ENCODE measurements around the gene DOCK3. TPM values are rescaled to one million over a fixed set of nuclear protein-coding genes. Genes with fewer than 3 reads are reported as not detected.
"Not testable (repeated sequence)": the region's sequence is repeated elsewhere in the genome, so short reads cannot be mapped to it uniquely, and the experiment has no call there.

DOCK3 gene
- total RNA-seq, 1 donor, result 0.36 TPM

DNA sequence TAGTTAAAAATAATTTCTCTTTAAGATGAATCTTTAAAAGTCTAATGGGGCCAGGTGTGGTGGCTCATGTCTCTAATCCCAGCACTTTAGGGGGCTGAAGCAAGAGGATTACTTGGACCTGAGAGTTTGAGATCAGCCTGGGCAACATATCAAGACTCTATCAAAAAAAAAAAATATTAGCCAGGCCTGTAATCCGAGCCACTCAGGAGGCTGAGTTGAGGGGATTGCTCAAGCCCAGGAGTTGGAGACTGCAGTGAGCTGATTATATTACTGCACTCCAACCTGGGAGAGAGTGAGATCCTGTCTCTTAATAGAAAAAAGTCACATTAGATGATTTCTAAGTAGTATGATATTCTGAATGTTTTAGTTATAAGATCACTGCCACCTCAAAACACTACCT is 388.3 kb downstream of the DOCK3 start:
- H4K20me1 ChIP-seq (ENCODE audit: insufficient read depth, low read length), result no peaks in the 10 kb centered on the region
- H3K36me3 ChIP-seq (ENCODE audit: insufficient read depth, low read length), result no peaks in the 10 kb centered on the region
- H3K79me2 ChIP-seq (ENCODE audit: insufficient read depth, low read length), result no peaks in the 10 kb centered on the region
- H3K4me2 ChIP-seq (ENCODE audit: insufficient read depth, low read length), result no peak overlapping the region
- no peaks in the 10 kb centered on the region for H3K27me3 ChIP-seq (ENCODE audit: insufficient read depth, low read length)
- H3K4me1 ChIP-seq (ENCODE audit: insufficient read depth, low read length), result no peaks in the 10 kb centered on the region
- no peak for DNase-seq (ENCODE audit: insufficient read length, low spot score, missing footprints)
- no peak overlapping the region for H3K27ac ChIP-seq (ENCODE audit: low read depth, low read length)
- TF ChIP-seq, protein P1, sequence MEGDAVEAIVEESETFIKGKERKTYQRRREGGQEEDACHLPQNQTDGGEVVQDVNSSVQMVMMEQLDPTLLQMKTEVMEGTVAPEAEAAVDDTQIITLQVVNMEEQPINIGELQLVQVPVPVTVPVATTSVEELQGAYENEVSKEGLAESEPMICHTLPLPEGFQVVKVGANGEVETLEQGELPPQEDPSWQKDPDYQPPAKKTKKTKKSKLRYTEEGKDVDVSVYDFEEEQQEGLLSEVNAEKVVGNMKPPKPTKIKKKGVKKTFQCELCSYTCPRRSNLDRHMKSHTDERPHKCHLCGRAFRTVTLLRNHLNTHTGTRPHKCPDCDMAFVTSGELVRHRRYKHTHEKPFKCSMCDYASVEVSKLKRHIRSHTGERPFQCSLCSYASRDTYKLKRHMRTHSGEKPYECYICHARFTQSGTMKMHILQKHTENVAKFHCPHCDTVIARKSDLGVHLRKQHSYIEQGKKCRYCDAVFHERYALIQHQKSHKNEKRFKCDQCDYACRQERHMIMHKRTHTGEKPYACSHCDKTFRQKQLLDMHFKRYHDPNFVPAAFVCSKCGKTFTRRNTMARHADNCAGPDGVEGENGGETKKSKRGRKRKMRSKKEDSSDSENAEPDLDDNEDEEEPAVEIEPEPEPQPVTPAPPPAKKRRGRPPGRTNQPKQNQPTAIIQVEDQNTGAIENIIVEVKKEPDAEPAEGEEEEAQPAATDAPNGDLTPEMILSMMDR (IDR thresholded peaks at IDR 0.05; ENCODE audit: extremely low read depth, low read depth, low read length), result no peak
- H3K9me3 ChIP-seq (ENCODE audit: low read depth, low read length), result no peaks in the 10 kb centered on the region
- H3K4me3 ChIP-seq (ENCODE audit: insufficient read depth, low read length), result no peak overlapping the region
- no peak overlapping the region for H2AFZ ChIP-seq (ENCODE audit: low read length)

DNA sequence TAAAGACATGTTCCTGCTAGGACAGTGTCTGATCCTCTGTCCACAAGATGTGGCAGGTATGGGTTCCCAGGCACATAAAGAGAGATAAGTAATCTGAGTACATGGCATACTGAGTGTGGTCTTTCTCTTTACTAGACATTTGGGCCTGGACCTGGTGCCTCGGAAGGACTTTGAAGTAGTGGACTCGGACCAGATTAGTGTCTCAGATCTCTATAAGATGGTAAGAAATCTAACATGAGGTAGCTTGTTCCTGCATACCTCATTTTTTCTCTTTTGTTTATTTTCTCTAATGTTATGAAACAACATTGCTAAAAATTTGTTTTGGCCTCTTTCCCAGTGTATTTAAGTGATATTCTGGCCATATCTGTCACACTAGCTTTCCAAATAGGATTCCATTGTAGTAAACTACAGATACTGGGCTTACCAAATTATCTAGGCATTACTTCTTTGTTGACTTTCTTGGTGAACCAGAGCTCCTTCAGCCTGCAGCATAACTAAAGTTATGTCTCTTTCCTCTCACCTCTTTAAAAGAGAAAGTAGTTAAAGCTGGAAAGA is 400.6 kb downstream of the DOCK3 start:
- TF ChIP-seq, protein P1 (IDR thresholded peaks at IDR 0.05; ENCODE audit: extremely low read depth, low read depth, low read length), result no peak

DNA sequence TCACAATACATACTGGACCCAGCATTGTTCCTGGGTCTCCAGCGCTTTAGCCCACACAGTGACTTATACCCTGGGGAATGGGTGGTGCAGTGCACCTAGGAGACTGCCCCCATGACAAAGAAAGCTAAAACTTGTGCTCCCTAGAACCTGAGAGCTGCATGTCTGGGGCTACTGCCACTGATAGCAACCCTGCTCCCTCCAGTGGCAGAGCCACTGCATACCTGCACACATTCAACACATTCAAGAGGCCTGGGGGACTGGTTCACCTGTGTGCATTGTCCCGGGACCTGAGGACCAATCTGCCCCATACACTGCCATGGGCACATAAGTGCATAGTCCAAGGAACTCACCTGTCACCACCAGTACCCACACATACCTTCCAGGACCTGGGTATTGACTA is 407.6 kb downstream of the DOCK3 start:
- Histone ChIP-seq H3K36me3 (ENCODE audit: insufficient read depth, low read length) (no peaks in the 10 kb centered on the region), H3K27me3 (ENCODE audit: insufficient read depth, low read length) (no peaks in the 10 kb centered on the region)
- TF ChIP-seq, protein P1 (IDR thresholded peaks at IDR 0.05; ENCODE audit: extremely low read depth, low read depth, low read length), result no peak

More for the DNA sequence above, 400.6 kb downstream of the DOCK3 start:
- Histone ChIP-seq H4K20me1 (ENCODE audit: insufficient read depth, low read length) (no peaks in the 10 kb centered on the region), H3K9me3 (ENCODE audit: low read depth, low read length) (no peaks in the 10 kb centered on the region), H3K27me3 (ENCODE audit: insufficient read depth, low read length) (no peaks in the 10 kb centered on the region), H3K79me2 (ENCODE audit: insufficient read depth, low read length) (no peaks in the 10 kb centered on the region), H3K4me3 (ENCODE audit: insufficient read depth, low read length) (no peak overlapping the region), H2AFZ (ENCODE audit: low read length) (no peak overlapping the region), H3K27ac (ENCODE audit: low read depth, low read length) (no peak overlapping the region), H3K36me3 (ENCODE audit: insufficient read depth, low read length) (no peaks in the 10 kb centered on the region), H3K4me2 (ENCODE audit: insufficient read depth, low read length) (no peak overlapping the region), H3K4me1 (ENCODE audit: insufficient read depth, low read length) (no peaks in the 10 kb centered on the region)
- DNase-seq (ENCODE audit: insufficient read length, low spot score, missing footprints), result no peak

DNA sequence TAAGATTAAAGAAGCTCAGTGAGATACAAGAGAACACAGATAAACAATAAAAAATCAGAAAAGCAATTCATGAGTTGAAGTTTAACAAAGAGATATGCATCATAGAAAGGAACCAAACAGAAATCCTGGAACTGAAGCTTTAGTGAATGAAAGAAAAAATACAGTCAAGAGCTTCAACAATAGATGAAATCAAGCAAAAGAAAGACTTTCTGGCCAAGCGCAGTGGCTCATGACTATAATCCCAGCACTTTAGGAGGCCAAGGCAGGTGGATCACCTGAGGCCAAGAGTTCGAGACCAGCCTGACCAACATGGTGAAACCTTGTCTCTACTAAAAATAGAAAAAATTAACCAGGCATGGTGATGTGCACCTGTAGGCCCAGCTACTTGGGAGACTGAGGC is 408.8 kb downstream of the DOCK3 start:
- Histone ChIP-seq H2AFZ (ENCODE audit: low read length) (no peak overlapping the region), H3K79me2 (ENCODE audit: insufficient read depth, low read length) (no peaks in the 10 kb centered on the region), H4K20me1 (ENCODE audit: insufficient read depth, low read length) (no peaks in the 10 kb centered on the region), H3K9me3 (ENCODE audit: low read depth, low read length) (no peaks in the 10 kb centered on the region), H3K27me3 (ENCODE audit: insufficient read depth, low read length) (no peaks in the 10 kb centered on the region), H3K27ac (ENCODE audit: low read depth, low read length) (no peak overlapping the region), H3K4me3 (ENCODE audit: insufficient read depth, low read length) (no peak overlapping the region), H3K36me3 (ENCODE audit: insufficient read depth, low read length) (no peaks in the 10 kb centered on the region), H3K4me2 (ENCODE audit: insufficient read depth, low read length) (no peak overlapping the region), H3K4me1 (ENCODE audit: insufficient read depth, low read length) (no peaks in the 10 kb centered on the region)
- TF ChIP-seq, protein P1 (IDR thresholded peaks at IDR 0.05; ENCODE audit: extremely low read depth, low read depth, low read length), result no peak
- DNase-seq (ENCODE audit: insufficient read length, low spot score, missing footprints), result no peak

More for the DNA sequence above, 407.6 kb downstream of the DOCK3 start:
- H3K4me1 ChIP-seq (ENCODE audit: insufficient read depth, low read length), result no peaks in the 10 kb centered on the region
- H3K79me2 ChIP-seq (ENCODE audit: insufficient read depth, low read length), result no peaks in the 10 kb centered on the region
- no peak overlapping the region for H3K27ac ChIP-seq (ENCODE audit: low read depth, low read length)
- no peaks in the 10 kb centered on the region for H4K20me1 ChIP-seq (ENCODE audit: insufficient read depth, low read length)
- H2AFZ ChIP-seq (ENCODE audit: low read length), result no peak overlapping the region
- no peak for DNase-seq (ENCODE audit: insufficient read length, low spot score, missing footprints)
- H3K4me2 ChIP-seq (ENCODE audit: insufficient read depth, low read length), result no peak overlapping the region
- H3K9me3 ChIP-seq (ENCODE audit: low read depth, low read length), result no peaks in the 10 kb centered on the region
- no peak overlapping the region for H3K4me3 ChIP-seq (ENCODE audit: insufficient read depth, low read length)

DNA sequence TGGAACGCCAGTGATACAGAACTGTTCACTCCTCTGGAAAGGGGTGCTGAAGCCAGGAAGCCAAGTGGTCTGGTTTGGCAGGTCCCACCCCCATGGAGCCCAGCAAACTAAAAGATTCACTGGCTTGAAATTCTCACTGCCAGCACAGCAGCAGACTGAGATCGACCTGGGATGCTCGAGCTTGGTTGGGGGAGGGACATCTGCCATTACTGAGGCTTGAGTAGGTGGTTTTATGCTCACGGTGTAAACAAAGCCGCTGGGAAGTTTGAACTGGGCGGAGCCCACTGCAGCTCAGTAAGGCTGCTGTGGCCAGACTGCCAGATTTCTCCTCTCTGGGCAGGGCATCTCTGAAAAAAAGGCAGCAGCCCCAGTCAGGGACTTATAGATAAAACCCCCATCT is 417.4 kb downstream of the DOCK3 start:
- H3K27ac ChIP-seq (ENCODE audit: low read depth, low read length); H4K20me1 ChIP-seq (ENCODE audit: insufficient read depth, low read length); H3K79me2 ChIP-seq (ENCODE audit: insufficient read depth, low read length); H3K4me3 ChIP-seq (ENCODE audit: insufficient read depth, low read length); H3K4me1 ChIP-seq (ENCODE audit: insufficient read depth, low read length); DNase-seq (ENCODE audit: insufficient read length, low spot score, missing footprints); H3K36me3 ChIP-seq (ENCODE audit: insufficient read depth, low read length); H3K9me3 ChIP-seq (ENCODE audit: low read depth, low read length); H3K4me2 ChIP-seq (ENCODE audit: insufficient read depth, low read length); H3K27me3 ChIP-seq (ENCODE audit: insufficient read depth, low read length); H2AFZ ChIP-seq (ENCODE audit: low read length): not testable (repeated sequence)

DNA sequence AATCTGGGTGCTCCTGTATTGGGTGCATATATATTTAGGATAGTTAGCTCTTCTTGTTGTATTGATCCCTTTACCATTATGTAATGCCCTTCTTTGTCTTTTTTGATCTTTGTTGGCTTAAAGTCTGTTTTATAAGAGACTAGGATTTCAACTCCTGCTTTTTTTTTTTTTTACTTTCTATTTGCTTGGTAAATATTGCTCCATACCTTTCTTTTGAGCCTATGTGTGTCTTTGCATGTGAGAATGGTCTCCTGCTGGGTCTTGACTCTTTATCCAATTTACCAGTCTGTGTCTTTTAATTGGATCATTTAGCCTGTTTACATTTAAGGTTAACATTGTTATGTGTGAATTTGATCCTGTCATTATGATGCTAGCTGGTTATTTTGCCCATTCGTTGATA is 420.1 kb downstream of the DOCK3 start:
- H3K4me1 ChIP-seq (ENCODE audit: insufficient read depth, low read length); H4K20me1 ChIP-seq (ENCODE audit: insufficient read depth, low read length); H3K9me3 ChIP-seq (ENCODE audit: low read depth, low read length); H3K4me3 ChIP-seq (ENCODE audit: insufficient read depth, low read length); H3K27me3 ChIP-seq (ENCODE audit: insufficient read depth, low read length); H3K36me3 ChIP-seq (ENCODE audit: insufficient read depth, low read length); H3K79me2 ChIP-seq (ENCODE audit: insufficient read depth, low read length); H3K4me2 ChIP-seq (ENCODE audit: insufficient read depth, low read length); H3K27ac ChIP-seq (ENCODE audit: low read depth, low read length); H2AFZ ChIP-seq (ENCODE audit: low read length); DNase-seq (ENCODE audit: insufficient read length, low spot score, missing footprints): not testable (repeated sequence)

Data from osteoblast (primary cell).